GM12873 (cell line): ENCODE data around the gene DCAF11.

ENCODE experiments used
- TF ChIP-seq, protein P1 (sequence below): IDR thresholded peaks from 2 replicates; pipeline ENCODE4 v1.5.1; 2012; ENCODE audit warnings: low read depth, mild to moderate bottlenecking, moderate library complexity, low read length, control low read depth; ENCODE audit not compliant: insufficient read depth; ENCODE audit errors: missing control alignments

DCAF11 gene

DNA sequence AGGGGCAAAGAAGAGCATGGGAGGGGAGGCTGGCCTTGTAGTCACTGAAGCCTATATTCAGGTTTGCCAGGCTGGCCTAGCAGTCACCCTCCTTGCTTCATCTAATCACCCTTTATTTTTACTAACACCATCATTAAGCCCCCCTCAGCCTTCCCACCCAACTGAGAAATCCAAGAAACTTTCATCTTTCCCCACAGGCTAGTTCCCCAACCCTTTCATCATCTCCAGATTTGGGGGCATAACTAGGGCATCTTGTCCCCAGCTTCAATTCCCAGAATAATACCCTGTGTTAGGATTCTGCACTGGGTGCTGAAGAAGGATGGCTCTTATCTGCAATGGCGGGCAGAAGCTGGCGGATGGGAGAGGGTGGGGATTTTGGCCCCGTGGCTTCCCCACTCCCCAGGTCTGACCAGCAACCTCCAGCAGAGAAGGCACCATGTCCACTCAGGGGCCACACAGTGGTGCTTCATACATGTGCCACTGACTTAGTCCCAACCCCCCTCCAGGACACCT lies 13.5 kb upstream of the DCAF11 start:
- TF ChIP-seq, protein P1, sequence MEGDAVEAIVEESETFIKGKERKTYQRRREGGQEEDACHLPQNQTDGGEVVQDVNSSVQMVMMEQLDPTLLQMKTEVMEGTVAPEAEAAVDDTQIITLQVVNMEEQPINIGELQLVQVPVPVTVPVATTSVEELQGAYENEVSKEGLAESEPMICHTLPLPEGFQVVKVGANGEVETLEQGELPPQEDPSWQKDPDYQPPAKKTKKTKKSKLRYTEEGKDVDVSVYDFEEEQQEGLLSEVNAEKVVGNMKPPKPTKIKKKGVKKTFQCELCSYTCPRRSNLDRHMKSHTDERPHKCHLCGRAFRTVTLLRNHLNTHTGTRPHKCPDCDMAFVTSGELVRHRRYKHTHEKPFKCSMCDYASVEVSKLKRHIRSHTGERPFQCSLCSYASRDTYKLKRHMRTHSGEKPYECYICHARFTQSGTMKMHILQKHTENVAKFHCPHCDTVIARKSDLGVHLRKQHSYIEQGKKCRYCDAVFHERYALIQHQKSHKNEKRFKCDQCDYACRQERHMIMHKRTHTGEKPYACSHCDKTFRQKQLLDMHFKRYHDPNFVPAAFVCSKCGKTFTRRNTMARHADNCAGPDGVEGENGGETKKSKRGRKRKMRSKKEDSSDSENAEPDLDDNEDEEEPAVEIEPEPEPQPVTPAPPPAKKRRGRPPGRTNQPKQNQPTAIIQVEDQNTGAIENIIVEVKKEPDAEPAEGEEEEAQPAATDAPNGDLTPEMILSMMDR, result no peak

DNA sequence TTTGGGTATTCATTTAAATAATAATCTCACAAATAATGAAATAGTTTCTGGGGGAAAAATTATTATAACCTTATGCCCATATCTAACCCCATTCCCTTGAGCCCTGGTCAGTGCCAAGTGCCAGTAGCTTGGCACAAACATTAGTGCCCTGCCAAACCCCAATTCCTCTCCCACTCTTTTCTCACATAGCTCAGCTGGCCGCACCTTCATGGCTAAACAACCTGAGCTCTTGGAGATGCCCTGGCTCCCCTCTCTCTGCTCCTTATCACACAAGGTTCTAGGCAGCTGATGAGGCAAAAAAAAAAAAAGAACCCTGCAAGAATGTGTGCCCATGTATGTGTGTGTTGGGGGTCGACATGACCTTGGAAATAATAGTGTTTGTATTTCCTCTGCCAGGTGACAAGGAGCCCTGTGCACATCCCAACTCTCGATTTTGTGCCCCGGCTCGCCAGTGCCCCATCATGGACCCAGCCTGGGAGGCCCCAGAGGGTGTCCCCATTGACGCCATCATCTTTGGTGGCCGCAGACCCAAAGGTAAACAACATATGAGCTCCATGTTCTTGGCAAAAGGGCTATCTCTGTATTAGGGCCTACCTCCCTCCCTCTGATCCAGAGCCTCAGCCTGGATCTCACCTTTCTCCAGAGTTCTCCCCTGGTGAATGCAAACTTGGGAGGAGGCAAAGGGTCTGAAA lies 12.1 kb upstream of the DCAF11 start:
- TF ChIP-seq, protein P1, result no peak

DNA sequence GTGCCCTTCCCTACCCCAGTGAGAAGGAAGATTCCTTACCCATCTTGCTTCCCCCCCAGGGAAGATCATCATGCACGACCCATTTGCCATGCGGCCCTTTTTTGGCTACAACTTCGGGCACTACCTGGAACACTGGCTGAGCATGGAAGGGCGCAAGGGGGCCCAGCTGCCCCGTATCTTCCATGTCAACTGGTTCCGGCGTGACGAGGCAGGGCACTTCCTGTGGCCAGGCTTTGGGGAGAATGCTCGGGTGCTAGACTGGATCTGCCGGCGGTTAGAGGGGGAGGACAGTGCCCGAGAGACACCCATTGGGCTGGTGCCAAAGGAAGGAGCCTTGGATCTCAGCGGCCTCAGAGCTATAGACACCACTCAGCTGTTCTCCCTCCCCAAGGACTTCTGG lies 11.1 kb upstream of the DCAF11 start:
- TF ChIP-seq, protein P1, result no peak

DNA sequence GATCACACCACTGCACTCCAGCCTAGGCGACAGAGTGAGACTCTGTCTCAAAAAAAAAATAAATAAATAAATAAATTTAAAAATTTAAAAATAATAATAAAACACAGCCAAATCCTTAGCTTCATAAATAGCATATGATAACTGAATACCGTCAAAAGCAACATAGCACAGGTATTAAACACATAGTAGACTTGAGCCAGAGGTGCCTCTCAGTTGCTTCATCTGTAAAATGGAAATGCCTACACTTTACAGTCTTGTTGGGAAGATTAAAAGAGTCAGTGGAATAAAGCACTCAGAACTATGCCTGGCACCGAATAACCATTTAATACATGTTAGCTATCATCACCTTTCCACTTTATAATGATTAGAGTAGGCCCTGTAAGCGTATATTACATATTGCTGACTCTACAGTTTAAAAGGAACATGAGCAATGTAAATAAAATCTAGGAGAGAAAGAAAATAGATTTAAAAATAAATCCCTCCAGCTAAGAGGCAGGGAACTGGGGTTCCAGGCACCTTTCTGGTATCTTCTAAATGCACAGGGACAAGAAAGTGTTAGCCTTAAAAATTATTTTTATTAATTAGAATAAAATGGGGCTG lies 7.8 kb upstream of the DCAF11 start:
- TF ChIP-seq, protein P1, result no peak

DNA sequence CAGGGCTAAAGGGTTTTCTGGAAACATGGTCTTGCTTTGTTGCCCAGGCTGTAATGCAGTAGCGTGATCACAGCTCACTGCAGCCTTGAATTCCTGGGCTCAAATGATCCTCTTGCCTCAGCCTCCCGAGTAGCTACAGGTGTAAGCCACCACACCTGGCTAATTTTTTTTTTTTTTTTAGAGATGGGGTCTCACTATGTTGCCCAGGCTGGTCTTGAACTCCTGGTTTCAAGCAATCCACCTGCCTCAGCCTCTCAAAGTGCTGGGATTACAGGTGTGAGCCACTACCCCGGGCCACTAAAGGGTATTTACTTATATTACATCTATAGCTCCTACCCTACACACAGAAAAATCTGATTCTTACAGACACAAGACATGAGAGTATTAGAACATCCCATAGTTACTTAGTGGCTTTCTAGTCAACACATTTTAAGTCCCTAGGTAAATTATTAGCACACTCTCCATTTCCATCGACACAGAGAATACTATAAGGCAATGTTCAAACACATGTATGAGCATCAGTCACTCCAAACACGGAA lies 6.2 kb upstream of the DCAF11 start:
- TF ChIP-seq, protein P1, result no peak

DNA sequence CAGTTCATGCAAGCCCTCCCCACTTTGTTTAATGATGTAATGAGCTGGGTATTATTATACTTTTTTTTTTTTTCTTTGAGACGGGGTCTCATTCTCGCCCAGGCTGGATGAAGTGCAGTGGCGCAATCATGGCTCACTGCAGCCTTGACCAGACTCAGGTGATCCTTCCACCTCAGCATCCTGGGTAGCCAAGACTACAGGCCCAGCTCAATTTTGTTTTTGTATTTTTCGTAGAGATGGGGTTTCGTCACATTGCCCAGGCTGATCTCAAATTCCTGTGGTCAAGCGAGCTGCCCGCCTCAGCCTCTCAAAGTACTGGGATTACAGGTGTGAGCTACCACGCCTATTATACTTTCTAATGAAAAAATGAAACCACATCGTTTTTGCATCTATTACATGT lies 4.5 kb upstream of the DCAF11 start:
- TF ChIP-seq, protein P1, result no peak

DNA sequence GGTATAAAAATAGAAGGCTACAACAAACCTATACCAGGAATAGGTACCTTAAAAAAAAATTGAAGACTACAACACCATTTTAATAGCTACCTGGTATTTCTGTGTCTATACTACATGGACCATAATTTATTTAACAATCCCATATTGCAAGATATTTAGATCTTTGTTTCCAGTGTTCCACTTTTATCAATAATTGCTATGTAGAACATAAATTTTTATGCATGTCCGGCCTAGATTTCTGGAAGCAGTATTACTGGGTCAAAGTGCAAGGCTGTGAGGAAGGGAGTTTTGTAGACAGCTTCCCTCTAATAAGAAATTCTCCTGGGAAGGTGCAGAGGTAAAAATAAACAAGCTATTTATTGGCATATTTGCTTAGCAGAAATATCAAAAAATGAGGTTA lies 4.1 kb upstream of the DCAF11 start:
- TF ChIP-seq, protein P1, result no peak
